Upper lobe of left lung (tissue), 6 donors: ENCODE results near the gene IER3IP1. TPM values are rescaled to one million over a fixed set of nuclear protein-coding genes. Genes with fewer than 3 reads are reported as not detected.
A peak's percentile ranks its signal among the peaks of the same experiment; 100 is the strongest.

Experiments
- ATAC-seq, 2 donors: fragments of 200-7000 bp; cut with Tn5 transposase; one replicate each; pipeline ENCODE4 v1.9.1; 2022; ENCODE audit warnings: mild to moderate bottlenecking in 2 of 2, moderate library complexity in 2 of 2; ENCODE audit not compliant: low FRiP score in 2 of 2
- DNase-seq, 2 donors: peaks; one replicate each; pipeline ENCODE4 v3.0.0-alpha.2; 2019 to 2020
- H3K27ac ChIP-seq, 4 donors: fragments of 200-600 bp; sonication (generic); one replicate each; pipeline ENCODE4 v1.5.1; 2016 to 2019
- H3K27me3 ChIP-seq, 4 donors: fragments of 200-600 bp; sonication (generic); one replicate each; pipeline ENCODE4 v1.5.1; 2017 to 2019
- H3K36me3 ChIP-seq, 4 donors: fragments of 200-600 bp; sonication (generic); one replicate each; pipeline ENCODE4 v1.5.1; 2016 to 2019
- H3K4me1 ChIP-seq, 4 donors: fragments of 200-600 bp; sonication (generic); one replicate each; pipeline ENCODE4 v1.5.1; 2018 to 2019
- H3K4me3 ChIP-seq, 4 donors: fragments of 200-600 bp; sonication (generic); one replicate each; pipeline ENCODE4 v1.5.1; 2017 to 2019; ENCODE audit warnings: mild to moderate bottlenecking in 2 of 4, moderate library complexity in 1 of 4
- H3K9me3 ChIP-seq, 4 donors: fragments of 200-600 bp; sonication (generic); one replicate each; pipeline ENCODE4 v1.5.1; 2018 to 2019
- CTCF ChIP-seq, 6 experiments: fragments of 450-650 bp in 4 of 6; fragments of 200-600 bp in 2 of 6; sonication (generic) in 2 of 6; IDR thresholded peaks; one replicate each; pipeline ENCODE4 v1.5.1; 2016 to 2019; ENCODE audit warnings: antibody characterized with exemption in 6 of 6
- EP300 ChIP-seq, 4 donors: sonication (generic); formaldehyde crosslinking; IDR thresholded peaks; one replicate each; pipeline ENCODE4 v1.5.1; 2017; ENCODE audit warnings: antibody characterized with exemption in 4 of 4, control low read depth in 2 of 4
- POLR2A ChIP-seq, 4 donors: fragments of 450-650 bp; IDR thresholded peaks; one replicate each; pipeline ENCODE4 v1.5.1; 2016 to 2017; ENCODE audit warnings: antibody characterized with exemption in 4 of 4, mild to moderate bottlenecking in 2 of 4
- POLR2AphosphoS5 ChIP-seq, 2 donors: sonication (generic); formaldehyde crosslinking; IDR thresholded peaks; one replicate each; pipeline ENCODE4 v1.5.1; 2017; ENCODE audit warnings: antibody characterized with exemption in 2 of 2
- WGBS, 2 donors: methylation state at CpG; one replicate each; pipeline ENCODE4 v1.1.5; 2017 to 2018; 5-methylcytosine and 5-hydroxymethylcytosine counted together
- total RNA-seq, 6 donors: library from RNA; depleted of rRNA in 4 of 6; stranded (reverse); fragments of >200 nt in 4 of 6; gene quantifications; one replicate each; pipeline versions ENCODE4 v1.1.0 to v1.2.1, GENCODE V29; 2016 to 2021
- donor health status: DM: no; HTN: no; CAD: no; lungs with moderate emphysema.
- donor health status: DM: no; HTN: yes; CAD: no; lungs with severe emphysema.

The IER3IP1 gene
- 10 to 100 TPM; 10.5 to 24.0 (median 15.4) TPM for total RNA-seq

GRCh38 chr18:47175898-47176575 lies at the start of gene IER3IP1:
Gene IER3IP1 (minus strand): TSS chr18:47176364. CDS start chr18:47176277, 87 bp downstream.
- Histone ChIP-seq H3K9me3 (no peaks in the 10 kb centered on the region), H3K36me3 (no peaks in the 10 kb centered on the region), H3K4me1 (peaks cover 16 to 25% (median 18%) of the 10 kb centered on the region in 4 donors), H3K27ac (peak within 1 kb of the TSS; percentile 84 to 89 (median 84)), H3K4me3 (peak within 1 kb of the TSS; percentile 67 to 91 (median 80)), H3K27me3 (no peaks in the 10 kb centered on the region)
- peak; percentile 88 to 93 for DNase-seq
- peak; percentile 96 to 99 for ATAC-seq
- 1 to 2% methylated on average over 20 to 31 of the region's 48 CpGs for WGBS, 2 donors
- peak in 3 of 4 donors; percentile 55 to 76 (median 66) for TF ChIP-seq POLR2A (IDR thresholded peaks at IDR 0.05)
- no peak for TF ChIP-seq EP300 (IDR thresholded peaks at IDR 0.05)
- peak; percentile 86 to 88 for TF ChIP-seq POLR2AphosphoS5 (IDR thresholded peaks at IDR 0.05)
- peak in 4 of 6 experiments; percentile 14 to 41 (median 25) for TF ChIP-seq CTCF (IDR thresholded peaks at IDR 0.05)

- Histone ChIP-seq H3K4me3 (no peak overlapping the region), H3K27me3 (no peaks in the 10 kb centered on the region), H3K36me3 (no peaks in the 10 kb centered on the region), H3K4me1 (no peaks in the 10 kb centered on the region), H3K9me3 (no peaks in the 10 kb centered on the region), H3K27ac (no peak overlapping the region)
- DNase-seq = no peak
- ATAC-seq = peak in 1 of 2 donors; percentile 64
- TF ChIP-seq CTCF (IDR thresholded peaks at IDR 0.05) = peak in 4 of 6 experiments; percentile 28 to 58 (median 52)
- no peak for TF ChIP-seq EP300 (IDR thresholded peaks at IDR 0.05)
- TF ChIP-seq POLR2AphosphoS5 (IDR thresholded peaks at IDR 0.05) = no peak
- no peak for TF ChIP-seq POLR2A (IDR thresholded peaks at IDR 0.05)
- 1 to 4% methylated on average over 5 of the region's 5 CpGs for WGBS, 2 donors
Measured at GRCh38 chr18:47215554-47216138, 39.5 kb upstream of the IER3IP1 start.

- H3K4me1 ChIP-seq = no peaks in the 10 kb centered on the region
- H3K9me3 ChIP-seq = no peaks in the 10 kb centered on the region
- no peak for ATAC-seq
- DNase-seq = no peak
- no peak overlapping the region for H3K27ac ChIP-seq
- TF ChIP-seq POLR2A (IDR thresholded peaks at IDR 0.05) (no peak), CTCF (IDR thresholded peaks at IDR 0.05) (no peak), POLR2AphosphoS5 (IDR thresholded peaks at IDR 0.05) (no peak), EP300 (IDR thresholded peaks at IDR 0.05) (no peak)
- no peaks in the 10 kb centered on the region for H3K36me3 ChIP-seq
- H3K4me3 ChIP-seq = no peak overlapping the region
- WGBS, 2 donors = 40 to 57% methylated on average over 1 of the region's 1 CpG
- H3K27me3 ChIP-seq = no peaks in the 10 kb centered on the region
Measured at GRCh38 chr18:47209171-47209570, 33.0 kb upstream of the IER3IP1 start.

GRCh38 chr18:47206945-47207637 lies 30.9 kb upstream of the IER3IP1 start:
- DNase-seq (no peak), ATAC-seq (no peak)
- Histone ChIP-seq H3K4me3 (no peak overlapping the region), H3K9me3 (no peaks in the 10 kb centered on the region), H3K4me1 (no peaks in the 10 kb centered on the region), H3K27me3 (no peaks in the 10 kb centered on the region), H3K27ac (no peak overlapping the region), H3K36me3 (no peaks in the 10 kb centered on the region)
- 53 to 65% methylated on average over 2 of the region's 2 CpGs for WGBS, 2 donors
- TF ChIP-seq POLR2A (IDR thresholded peaks at IDR 0.05) (no peak), CTCF (IDR thresholded peaks at IDR 0.05) (no peak), POLR2AphosphoS5 (IDR thresholded peaks at IDR 0.05) (no peak), EP300 (IDR thresholded peaks at IDR 0.05) (no peak)
